K562 (cell line): Measurements from ENCODE around the gene G2E3. TPM values are rescaled to one million over a fixed set of nuclear protein-coding genes. Genes with fewer than 3 reads are reported as not detected.

Source experiments
- BCOR ChIP-seq: fragments of 450-650 bp; IDR thresholded peaks from 2 replicates; pipeline ENCODE4 v1.6.1; 2016
- CHD1 ChIP-seq: fragments of 200-600 bp; sonication (generic); IDR thresholded peaks from one replicate; pipeline ENCODE4 v1.6.1; 2012; ENCODE audit warnings: mild to moderate bottlenecking, moderate library complexity, low read length, inconsistent platforms
- FOXM1 ChIP-seq, 2 experiments: fragments of 450-650 bp in 1 of 2; sonication (generic) in 1 of 2; formaldehyde crosslinking in 1 of 2; IDR thresholded peaks; 2 replicates each; pipeline versions ENCODE4 v1.6.1 to v1.9.0; 2017 to 2022; ENCODE audit warnings: low read depth in 2 of 2, mild to moderate bottlenecking in 2 of 2, missing genetic modification reagents in 1 of 2, moderate library complexity in 1 of 2
- GABPA ChIP-seq: fragments of 200-800 bp; sonication (Bioruptor generic); conservative IDR thresholded peaks from 2 replicates; pipeline ENCODE4 v1.6.1; 2016; ENCODE audit warnings: low read depth, missing genetic modification characterization, missing compliant biosample characterization
- KDM2B ChIP-seq: fragments of 250-450 bp; sonication (Bioruptor Pico); IDR thresholded peaks from 2 replicates; pipeline ENCODE4 v1.8.0; 2021; ENCODE audit warnings: mild to moderate bottlenecking, moderate library complexity
- MTA3 ChIP-seq: fragments of 450-650 bp; formaldehyde crosslinking; IDR thresholded peaks from 2 replicates; pipeline ENCODE4 v1.6.1; 2017; ENCODE audit warnings: mild to moderate bottlenecking, borderline replicate concordance
- NEUROD1 ChIP-seq: fragments of 150-350 bp; IDR thresholded peaks from 2 replicates; pipeline ENCODE4 v1.6.1; 2014; ENCODE audit warnings: borderline replicate concordance, low read length, low read depth; ENCODE audit not compliant: partially characterized antibody
- POLR2G ChIP-seq: fragments of 200-400 bp; formaldehyde crosslinking; IDR thresholded peaks from 2 replicates; pipeline ENCODE4 v1.6.1; 2017; ENCODE audit warnings: low read depth, mild to moderate bottlenecking, antibody characterized with exemption, low read length, moderate library complexity
- RCOR1 ChIP-seq, 2 experiments: IDR thresholded peaks; 2 replicates each; pipeline ENCODE4 v1.6.1; 2012; ENCODE audit warnings: low read depth in 2 of 2, low read length in 2 of 2, borderline replicate concordance in 1 of 2, improper control_type of control experiment in 1 of 2
- SIN3B ChIP-seq: fragments of 450-650 bp; IDR thresholded peaks from 2 replicates; pipeline ENCODE4 v1.6.1; 2017; ENCODE audit warnings: low read depth, mild to moderate bottlenecking, moderate library complexity
- TCF3 ChIP-seq: sonication (generic); formaldehyde crosslinking; IDR thresholded peaks from 2 replicates; pipeline ENCODE4 v1.4.0; 2020; ENCODE audit warnings: mild to moderate bottlenecking, missing genetic modification reagents
- ZNF431 ChIP-seq: sonication (generic); formaldehyde crosslinking; IDR thresholded peaks from 2 replicates; pipeline ENCODE4 v1.8.0; 2022; ENCODE audit warnings: mild to moderate bottlenecking, missing genetic modification reagents
- polyA plus RNA-seq, 8 experiments: library from polyadenylated mRNA; depleted of rRNA in 4 of 8; stranded (reverse) in 5 of 8; unstranded in 3 of 8; fragments of >200 nt; fragmentation: Nextera tagmentation in 2 of 8; fragmentation: Illumina TruSeq in 1 of 8; extraction: Ambion mirVana in 2 of 8; extraction: Trizol in 1 of 8; gene quantifications; 2 replicates each; pipeline versions ENCODE4 v1.2.1 to v1.2.3, GENCODE V29; 2011 to 2014; ENCODE audit warnings: inconsistent platforms in 1 of 8, missing spikeins in 1 of 8
- total RNA-seq, 7 experiments: library from RNA; depleted of rRNA in 6 of 7; stranded (reverse); fragments of >200 nt in 6 of 7; fragmentation: Illumina TruSeq in 2 of 7; extraction: Trizol in 2 of 7; gene quantifications; 2 replicates each; pipeline versions ENCODE4 v1.2.1 to v1.2.3, GENCODE V29; 2011 to 2021; ENCODE audit warnings: low replicate concordance in 1 of 7
- TF ChIP-seq, protein P1 (sequence below): sonication (generic); formaldehyde crosslinking; IDR thresholded peaks from 2 replicates; pipeline ENCODE4 v1.4.0; 2020; ENCODE audit warnings: mild to moderate bottlenecking, missing genetic modification reagents
- TF ChIP-seq, protein P2 (sequence below): fragments of 450-650 bp; conservative IDR thresholded peaks from 2 replicates; pipeline ENCODE4 v1.6.1; 2016; ENCODE audit warnings: missing genetic modification characterization, low read depth, mild to moderate bottlenecking, missing compliant biosample characterization, moderate library complexity
- TF ChIP-seq, protein P3 (sequence below): fragments of 450-650 bp; IDR thresholded peaks from 2 replicates; pipeline ENCODE4 v1.7.1; 2018; ENCODE audit warnings: mild to moderate bottlenecking, low read depth; ENCODE audit not compliant: partially characterized antibody
- TF ChIP-seq, protein P4 (sequence below): sonication (generic); formaldehyde crosslinking; IDR thresholded peaks from 2 replicates; pipeline ENCODE4 v1.8.0; 2022; ENCODE audit warnings: missing genetic modification reagents, mild to moderate bottlenecking, moderate library complexity, borderline replicate concordance
- TF ChIP-seq, protein P5 (sequence below): fragments of 450-650 bp; IDR thresholded peaks from 2 replicates; pipeline ENCODE4 v1.6.1; 2014; ENCODE audit warnings: low read depth, mild to moderate bottlenecking, moderate library complexity, borderline replicate concordance

G2E3 gene
- total and polyA plus RNA-seq, 9 of the 15 experiments (the other 6 are each of a cell fraction or from before 2014, with no cell fraction given): 9.8 to 53.5 (median 24.7) TPM

DNA sequence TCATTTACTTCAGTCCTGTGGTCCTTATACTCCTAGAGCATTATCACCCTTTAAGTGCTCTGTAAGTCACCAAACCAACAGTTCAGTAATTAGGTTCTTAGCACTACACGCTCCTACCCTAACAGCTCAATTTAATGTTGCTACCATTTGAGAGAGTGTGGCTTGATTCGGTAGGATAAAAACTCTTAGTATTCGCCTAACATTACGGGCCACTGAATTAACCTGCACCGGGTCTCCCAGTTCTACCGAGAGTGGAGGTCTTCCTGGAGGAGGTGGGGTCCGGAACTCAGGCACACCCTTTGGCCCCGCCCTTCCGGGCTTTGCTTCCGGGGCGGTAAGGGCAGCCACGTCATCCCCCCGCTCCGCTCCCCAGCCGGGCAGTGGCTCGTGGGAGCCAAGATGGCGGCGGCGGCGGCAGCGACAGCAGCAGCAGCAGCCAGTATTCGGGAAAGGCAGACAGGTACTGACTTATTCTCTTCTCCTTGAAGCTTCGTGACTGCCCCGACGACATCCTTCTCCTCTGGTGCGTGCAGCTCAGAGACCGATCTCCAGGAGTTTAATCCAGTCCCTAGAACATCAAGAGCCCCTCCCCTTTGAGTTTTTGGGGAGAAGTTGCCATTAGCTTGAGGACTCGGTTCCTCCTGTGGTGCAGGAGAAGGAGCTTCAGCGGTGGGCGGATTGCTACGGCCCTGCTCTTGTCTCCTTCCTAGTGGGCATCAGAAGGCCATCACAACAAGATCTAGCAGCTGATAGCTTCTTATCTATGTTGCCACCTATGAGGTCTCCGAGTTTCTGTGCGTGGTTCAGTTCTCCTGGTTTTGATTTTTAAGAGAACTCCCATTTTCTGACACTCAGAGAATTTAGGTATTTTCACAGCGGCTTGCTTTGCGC lies 63.2 kb downstream of the G2E3 start, which contains the start of gene SCFD1 (continued):
- TF ChIP-seq FOXM1 (IDR thresholded peaks at IDR 0.05; ENCODE audit: low read depth) (no peak), FOXM1 (CRISPR knock-in tag; IDR thresholded peaks at IDR 0.05; ENCODE audit: low read depth) (no peak), CHD1 (peak; percentile 41), SIN3B (peak; percentile 77), TCF3 (CRISPR knock-in tag) (no peak), MTA3 (peak; percentile 64; the same call in 1 of the 2 replicates), NEUROD1 (peak; percentile 26), POLR2G (peak; percentile 98), KDM2B (no peak), BCOR (peak; percentile 62), GABPA (tag) (peak; percentile 95), RCOR1 (IDR thresholded peaks at IDR 0.05; ENCODE audit: borderline replicate concordance in 1 of 2, low read depth in 2 of 2, low read length in 2 of 2) (peak in 1 of 2 experiments; percentile 17; a peak in 1 of 4 replicates), ZNF431 (CRISPR knock-in tag) (0 out of 2 replicates have a peak, but pooled peaks have one; percentile 42)
- TF ChIP-seq, protein P1, sequence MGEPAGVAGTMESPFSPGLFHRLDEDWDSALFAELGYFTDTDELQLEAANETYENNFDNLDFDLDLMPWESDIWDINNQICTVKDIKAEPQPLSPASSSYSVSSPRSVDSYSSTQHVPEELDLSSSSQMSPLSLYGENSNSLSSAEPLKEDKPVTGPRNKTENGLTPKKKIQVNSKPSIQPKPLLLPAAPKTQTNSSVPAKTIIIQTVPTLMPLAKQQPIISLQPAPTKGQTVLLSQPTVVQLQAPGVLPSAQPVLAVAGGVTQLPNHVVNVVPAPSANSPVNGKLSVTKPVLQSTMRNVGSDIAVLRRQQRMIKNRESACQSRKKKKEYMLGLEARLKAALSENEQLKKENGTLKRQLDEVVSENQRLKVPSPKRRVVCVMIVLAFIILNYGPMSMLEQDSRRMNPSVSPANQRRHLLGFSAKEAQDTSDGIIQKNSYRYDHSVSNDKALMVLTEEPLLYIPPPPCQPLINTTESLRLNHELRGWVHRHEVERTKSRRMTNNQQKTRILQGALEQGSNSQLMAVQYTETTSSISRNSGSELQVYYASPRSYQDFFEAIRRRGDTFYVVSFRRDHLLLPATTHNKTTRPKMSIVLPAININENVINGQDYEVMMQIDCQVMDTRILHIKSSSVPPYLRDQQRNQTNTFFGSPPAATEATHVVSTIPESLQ (CRISPR knock-in tag): no peak
- TF ChIP-seq, protein P2, sequence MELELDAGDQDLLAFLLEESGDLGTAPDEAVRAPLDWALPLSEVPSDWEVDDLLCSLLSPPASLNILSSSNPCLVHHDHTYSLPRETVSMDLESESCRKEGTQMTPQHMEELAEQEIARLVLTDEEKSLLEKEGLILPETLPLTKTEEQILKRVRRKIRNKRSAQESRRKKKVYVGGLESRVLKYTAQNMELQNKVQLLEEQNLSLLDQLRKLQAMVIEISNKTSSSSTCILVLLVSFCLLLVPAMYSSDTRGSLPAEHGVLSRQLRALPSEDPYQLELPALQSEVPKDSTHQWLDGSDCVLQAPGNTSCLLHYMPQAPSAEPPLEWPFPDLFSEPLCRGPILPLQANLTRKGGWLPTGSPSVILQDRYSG: 0 out of 2 replicates have a peak, but pooled peaks have one; percentile 54
- TF ChIP-seq, protein P3, sequence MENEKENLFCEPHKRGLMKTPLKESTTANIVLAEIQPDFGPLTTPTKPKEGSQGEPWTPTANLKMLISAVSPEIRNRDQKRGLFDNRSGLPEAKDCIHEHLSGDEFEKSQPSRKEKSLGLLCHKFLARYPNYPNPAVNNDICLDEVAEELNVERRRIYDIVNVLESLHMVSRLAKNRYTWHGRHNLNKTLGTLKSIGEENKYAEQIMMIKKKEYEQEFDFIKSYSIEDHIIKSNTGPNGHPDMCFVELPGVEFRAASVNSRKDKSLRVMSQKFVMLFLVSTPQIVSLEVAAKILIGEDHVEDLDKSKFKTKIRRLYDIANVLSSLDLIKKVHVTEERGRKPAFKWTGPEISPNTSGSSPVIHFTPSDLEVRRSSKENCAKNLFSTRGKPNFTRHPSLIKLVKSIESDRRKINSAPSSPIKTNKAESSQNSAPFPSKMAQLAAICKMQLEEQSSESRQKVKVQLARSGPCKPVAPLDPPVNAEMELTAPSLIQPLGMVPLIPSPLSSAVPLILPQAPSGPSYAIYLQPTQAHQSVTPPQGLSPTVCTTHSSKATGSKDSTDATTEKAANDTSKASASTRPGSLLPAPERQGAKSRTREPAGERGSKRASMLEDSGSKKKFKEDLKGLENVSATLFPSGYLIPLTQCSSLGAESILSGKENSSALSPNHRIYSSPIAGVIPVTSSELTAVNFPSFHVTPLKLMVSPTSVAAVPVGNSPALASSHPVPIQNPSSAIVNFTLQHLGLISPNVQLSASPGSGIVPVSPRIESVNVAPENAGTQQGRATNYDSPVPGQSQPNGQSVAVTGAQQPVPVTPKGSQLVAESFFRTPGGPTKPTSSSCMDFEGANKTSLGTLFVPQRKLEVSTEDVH: peak; percentile 42
- TF ChIP-seq, protein P4, sequence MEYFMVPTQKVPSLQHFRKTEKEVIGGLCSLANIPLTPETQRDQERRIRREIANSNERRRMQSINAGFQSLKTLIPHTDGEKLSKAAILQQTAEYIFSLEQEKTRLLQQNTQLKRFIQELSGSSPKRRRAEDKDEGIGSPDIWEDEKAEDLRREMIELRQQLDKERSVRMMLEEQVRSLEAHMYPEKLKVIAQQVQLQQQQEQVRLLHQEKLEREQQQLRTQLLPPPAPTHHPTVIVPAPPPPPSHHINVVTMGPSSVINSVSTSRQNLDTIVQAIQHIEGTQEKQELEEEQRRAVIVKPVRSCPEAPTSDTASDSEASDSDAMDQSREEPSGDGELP (CRISPR knock-in tag): peak; percentile 85
- TF ChIP-seq, protein P5, sequence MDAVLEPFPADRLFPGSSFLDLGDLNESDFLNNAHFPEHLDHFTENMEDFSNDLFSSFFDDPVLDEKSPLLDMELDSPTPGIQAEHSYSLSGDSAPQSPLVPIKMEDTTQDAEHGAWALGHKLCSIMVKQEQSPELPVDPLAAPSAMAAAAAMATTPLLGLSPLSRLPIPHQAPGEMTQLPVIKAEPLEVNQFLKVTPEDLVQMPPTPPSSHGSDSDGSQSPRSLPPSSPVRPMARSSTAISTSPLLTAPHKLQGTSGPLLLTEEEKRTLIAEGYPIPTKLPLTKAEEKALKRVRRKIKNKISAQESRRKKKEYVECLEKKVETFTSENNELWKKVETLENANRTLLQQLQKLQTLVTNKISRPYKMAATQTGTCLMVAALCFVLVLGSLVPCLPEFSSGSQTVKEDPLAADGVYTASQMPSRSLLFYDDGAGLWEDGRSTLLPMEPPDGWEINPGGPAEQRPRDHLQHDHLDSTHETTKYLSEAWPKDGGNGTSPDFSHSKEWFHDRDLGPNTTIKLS: peak; percentile 99
